ENCODE data around the gene WDR45B. TPM values are rescaled to one million over a fixed set of nuclear protein-coding genes. Genes with fewer than 3 reads are reported as not detected.

The WDR45B gene
- total and polyA plus RNA-seq, 4 donors, result 83.8 to 120 (median 102) TPM

- H3K27ac ChIP-seq (ENCODE audit: low read depth, low read length), result no peak overlapping the region
- 89% methylated on average over 21 of the region's 22 CpGs for WGBS (ENCODE audit: insufficient coverage)
- H3K27me3 ChIP-seq (ENCODE audit: control insufficient read depth, insufficient read depth, low read length), result no peaks in the 10 kb centered on the region
- H3K4me3 ChIP-seq (ENCODE audit: low read depth, low read length), result no peak overlapping the region
- no peak for DNase-seq (ENCODE audit: low read depth in 4 of 6, low spot score in 6 of 6)
- no peaks in the 10 kb centered on the region for H3K4me1 ChIP-seq (ENCODE audit: control insufficient read depth, insufficient read depth, low read length)
- peaks cover 83% of the 10 kb centered on the region for H3K36me3 ChIP-seq (ENCODE audit: control insufficient read depth, insufficient read depth, low read length)
- no peaks in the 10 kb centered on the region for H3K9me3 ChIP-seq (ENCODE audit: control insufficient read depth, insufficient read depth, low read length)
These were observed 32.1 kb downstream of the WDR45B start for GRCh38 chr17:82616021-82616711.

- Histone ChIP-seq H3K27ac (ENCODE audit: low read depth, low read length) (no peak overlapping the region), H3K27me3 (ENCODE audit: control insufficient read depth, insufficient read depth, low read length) (no peaks in the 10 kb centered on the region), H3K9me3 (ENCODE audit: control insufficient read depth, insufficient read depth, low read length) (no peaks in the 10 kb centered on the region), H3K36me3 (ENCODE audit: control insufficient read depth, insufficient read depth, low read length) (peaks cover 85% of the 10 kb centered on the region), H3K4me3 (ENCODE audit: low read depth, low read length) (no peak overlapping the region), H3K4me1 (ENCODE audit: control insufficient read depth, insufficient read depth, low read length) (no peaks in the 10 kb centered on the region)
- 94% methylated on average over 45 of the region's 45 CpGs for WGBS (ENCODE audit: insufficient coverage)
- DNase-seq (ENCODE audit: low read depth in 4 of 6, low spot score in 6 of 6), result no peak
These were observed 32.9 kb downstream of the WDR45B start for GRCh38 chr17:82615084-82616020.

GRCh38 chr17:82614095-82614631, 34.1 kb downstream of the WDR45B start:
- no peak overlapping the region for H3K27ac ChIP-seq (ENCODE audit: low read depth, low read length)
- 84% methylated on average over 15 of the region's 22 CpGs for WGBS (ENCODE audit: insufficient coverage)

GRCh38 chr17:82613283-82614094, 34.8 kb downstream of the WDR45B start:
- no peak for DNase-seq (ENCODE audit: low read depth in 4 of 6, low spot score in 6 of 6)
- peaks cover 70% of the 10 kb centered on the region for H3K36me3 ChIP-seq (ENCODE audit: control insufficient read depth, insufficient read depth, low read length)
- H3K4me1 ChIP-seq (ENCODE audit: control insufficient read depth, insufficient read depth, low read length), result no peaks in the 10 kb centered on the region
- 88% methylated on average over 37 of the region's 37 CpGs for WGBS (ENCODE audit: insufficient coverage)
- H3K9me3 ChIP-seq (ENCODE audit: control insufficient read depth, insufficient read depth, low read length), result no peaks in the 10 kb centered on the region
- no peaks in the 10 kb centered on the region for H3K27me3 ChIP-seq (ENCODE audit: control insufficient read depth, insufficient read depth, low read length)
- H3K4me3 ChIP-seq (ENCODE audit: low read depth, low read length), result no peak overlapping the region
- H3K27ac ChIP-seq (ENCODE audit: low read depth, low read length), result no peak overlapping the region

More at GRCh38 chr17:82614095-82614631, 34.1 kb downstream of the WDR45B start:
- Histone ChIP-seq H3K27me3 (ENCODE audit: control insufficient read depth, insufficient read depth, low read length) (no peaks in the 10 kb centered on the region), H3K36me3 (ENCODE audit: control insufficient read depth, insufficient read depth, low read length) (peaks cover 77% of the 10 kb centered on the region), H3K9me3 (ENCODE audit: control insufficient read depth, insufficient read depth, low read length) (no peaks in the 10 kb centered on the region), H3K4me1 (ENCODE audit: control insufficient read depth, insufficient read depth, low read length) (no peaks in the 10 kb centered on the region), H3K4me3 (ENCODE audit: low read depth, low read length) (no peak overlapping the region)
- no peak for DNase-seq (ENCODE audit: low read depth in 4 of 6, low spot score in 6 of 6)

GRCh38 chr17:82611140-82612058, 36.8 kb downstream of the WDR45B start:
- 67% methylated on average over 15 of the region's 21 CpGs for WGBS (ENCODE audit: insufficient coverage)
- peak in 2 of 6 donors; percentile 42 to 80 for DNase-seq (ENCODE audit: low read depth in 4 of 6, low spot score in 6 of 6)
- no peaks in the 10 kb centered on the region for H3K27me3 ChIP-seq (ENCODE audit: control insufficient read depth, insufficient read depth, low read length)
- H3K9me3 ChIP-seq (ENCODE audit: control insufficient read depth, insufficient read depth, low read length), result no peaks in the 10 kb centered on the region
- no peak overlapping the region for H3K27ac ChIP-seq (ENCODE audit: low read depth, low read length)
- H3K4me1 ChIP-seq (ENCODE audit: control insufficient read depth, insufficient read depth, low read length), result no peaks in the 10 kb centered on the region
- H3K4me3 ChIP-seq (ENCODE audit: low read depth, low read length), result no peak overlapping the region
- peaks cover 56% of the 10 kb centered on the region for H3K36me3 ChIP-seq (ENCODE audit: control insufficient read depth, insufficient read depth, low read length)

- DNase-seq (ENCODE audit: low read depth in 4 of 6, low spot score in 6 of 6), result no peak
- no peaks in the 10 kb centered on the region for H3K27me3 ChIP-seq (ENCODE audit: control insufficient read depth, insufficient read depth, low read length)
- H3K4me3 ChIP-seq (ENCODE audit: low read depth, low read length), result no peak overlapping the region
- no peak overlapping the region for H3K27ac ChIP-seq (ENCODE audit: low read depth, low read length)
- 85% methylated on average over 2 of the region's 4 CpGs for WGBS (ENCODE audit: insufficient coverage)
- H3K36me3 ChIP-seq (ENCODE audit: control insufficient read depth, insufficient read depth, low read length), result peaks cover 52% of the 10 kb centered on the region
- H3K9me3 ChIP-seq (ENCODE audit: control insufficient read depth, insufficient read depth, low read length), result no peaks in the 10 kb centered on the region
- H3K4me1 ChIP-seq (ENCODE audit: control insufficient read depth, insufficient read depth, low read length), result peaks cover 8% of the 10 kb centered on the region
These were observed 38.6 kb downstream of the WDR45B start for GRCh38 chr17:82609655-82610054.

GRCh38 chr17:82608816-82609215, 39.4 kb downstream of the WDR45B start:
- 79% methylated on average over 2 of the region's 5 CpGs for WGBS (ENCODE audit: insufficient coverage)
- Histone ChIP-seq H3K27ac (ENCODE audit: low read depth, low read length) (no peak overlapping the region), H3K9me3 (ENCODE audit: control insufficient read depth, insufficient read depth, low read length) (no peaks in the 10 kb centered on the region), H3K4me3 (ENCODE audit: low read depth, low read length) (no peak overlapping the region), H3K36me3 (ENCODE audit: control insufficient read depth, insufficient read depth, low read length) (peaks cover 51% of the 10 kb centered on the region), H3K4me1 (ENCODE audit: control insufficient read depth, insufficient read depth, low read length) (peaks cover 12% of the 10 kb centered on the region), H3K27me3 (ENCODE audit: control insufficient read depth, insufficient read depth, low read length) (no peaks in the 10 kb centered on the region)
- no peak for DNase-seq (ENCODE audit: low read depth in 4 of 6, low spot score in 6 of 6)

- H3K4me1 ChIP-seq (ENCODE audit: control insufficient read depth, insufficient read depth, low read length), result peaks cover 21% of the 10 kb centered on the region
- no peaks in the 10 kb centered on the region for H3K9me3 ChIP-seq (ENCODE audit: control insufficient read depth, insufficient read depth, low read length)
- H3K4me3 ChIP-seq (ENCODE audit: low read depth, low read length), result no peak overlapping the region
- no peak overlapping the region for H3K27ac ChIP-seq (ENCODE audit: low read depth, low read length)
- DNase-seq (ENCODE audit: low read depth in 4 of 6, low spot score in 6 of 6), result no peak
- 70% methylated on average over 11 of the region's 16 CpGs for WGBS (ENCODE audit: insufficient coverage)
- no peaks in the 10 kb centered on the region for H3K27me3 ChIP-seq (ENCODE audit: control insufficient read depth, insufficient read depth, low read length)
- H3K36me3 ChIP-seq (ENCODE audit: control insufficient read depth, insufficient read depth, low read length), result peaks cover 63% of the 10 kb centered on the region
These were observed 42.2 kb downstream of the WDR45B start for GRCh38 chr17:82605939-82606600.

Measured in spinal cord (tissue), 10 donors.